Neural progenitor cell (in vitro differentiated cells): Measurements from ENCODE around the gene NEURL1B. TPM values are rescaled to one million over a fixed set of nuclear protein-coding genes. Genes with fewer than 3 reads are reported as not detected.

Source experiments
- DNase-seq: peaks from one replicate; pipeline ENCODE4 v3.0.0-alpha.2; 2016; ENCODE audit warnings: low spot score
- H2AFZ ChIP-seq: fragments of 200-600 bp; sonication (generic); replicated peaks from 2 replicates; pipeline ENCODE4 v1.6.1; 2016; ENCODE audit warnings: antibody characterized with exemption
- H3F3A ChIP-seq: fragments of 200-600 bp; sonication (generic); 2 replicates; pipeline ENCODE4 v1.6.1; 2016; ENCODE audit warnings: antibody characterized with exemption, low read depth
- H3K27ac ChIP-seq: fragments of 200-600 bp; sonication (generic); 2 replicates; pipeline ENCODE4 v1.5.1; 2016; ENCODE audit warnings: mild to moderate bottlenecking
- H3K27me3 ChIP-seq: fragments of 200-600 bp; sonication (generic); 2 replicates; pipeline ENCODE4 v1.6.1; 2016; ENCODE audit warnings: mild to moderate bottlenecking, moderate library complexity
- H3K36me3 ChIP-seq: fragments of 200-600 bp; sonication (generic); 2 replicates; pipeline ENCODE4 v1.5.1; 2016
- H3K4me1 ChIP-seq: fragments of 200-600 bp; sonication (generic); 2 replicates; pipeline ENCODE4 v1.6.1; 2016; ENCODE audit warnings: mixed run types
- H3K4me2 ChIP-seq: fragments of 200-600 bp; sonication (generic); 2 replicates; pipeline ENCODE4 v1.6.1; 2016
- H3K4me3 ChIP-seq: fragments of 200-600 bp; sonication (generic); 2 replicates; pipeline ENCODE4 v1.5.1; 2016
- H3K79me2 ChIP-seq: fragments of 200-600 bp; sonication (generic); 2 replicates; pipeline ENCODE4 v1.6.1; 2016; ENCODE audit warnings: low read depth
- H3K9ac ChIP-seq: fragments of 200-600 bp; sonication (generic); 2 replicates; pipeline ENCODE4 v1.6.1; 2016
- H3K9me3 ChIP-seq: fragments of 200-600 bp; sonication (generic); 2 replicates; pipeline ENCODE4 v1.5.1; 2016; ENCODE audit warnings: low read depth
- H4K20me1 ChIP-seq: fragments of 200-600 bp; sonication (generic); 2 replicates; pipeline ENCODE4 v1.6.1; 2016; ENCODE audit warnings: low read depth
- H3K27ac Mint-ChIP-seq: 3 replicates; pipeline ENCODE4 v1.8.0; 2021; ENCODE audit warnings: mixed read lengths
- H3K27me3 Mint-ChIP-seq: 2 replicates; pipeline ENCODE4 v1.8.0; 2022; ENCODE audit warnings: low read depth, mild to moderate bottlenecking, inconsistent platforms, moderate library complexity, mixed read lengths; ENCODE audit not compliant: insufficient read depth
- H3K36me3 Mint-ChIP-seq: 3 replicates; pipeline ENCODE4 v1.8.0; 2021; ENCODE audit warnings: mixed read lengths
- H3K4me1 Mint-ChIP-seq: 3 replicates; pipeline ENCODE4 v1.8.0; 2021; ENCODE audit warnings: mixed read lengths
- H3K4me3 Mint-ChIP-seq: 3 replicates; pipeline ENCODE4 v1.8.0; 2021; ENCODE audit warnings: mild to moderate bottlenecking, moderate library complexity, mixed read lengths
- H3K9me3 Mint-ChIP-seq: 3 replicates; pipeline ENCODE4 v1.8.0; 2020; ENCODE audit warnings: mixed read lengths
- EZH2 ChIP-seq: fragments of 200-600 bp; sonication (generic); IDR thresholded peaks from 2 replicates; pipeline ENCODE4 v1.6.1; 2017; ENCODE audit warnings: antibody characterized with exemption, mild to moderate bottlenecking, moderate library complexity
- EZH2phosphoT487 ChIP-seq: fragments of 200-600 bp; sonication (generic); IDR thresholded peaks from 2 replicates; pipeline ENCODE4 v1.6.1; 2017; ENCODE audit warnings: antibody characterized with exemption
- total RNA-seq: library from RNA; depleted of rRNA; stranded (reverse); fragments of >200 nt; gene quantifications from 2 replicates; pipeline ENCODE4 v1.2.3, GENCODE V29; 2015; ENCODE audit warnings: low replicate concordance
- TF ChIP-seq, protein P1 (sequence below): fragments of 200-600 bp; sonication (generic); IDR thresholded peaks from 2 replicates; pipeline ENCODE4 v1.5.1; 2017; ENCODE audit warnings: antibody characterized with exemption, mild to moderate bottlenecking

NEURL1B gene
- total RNA-seq, 1 donor from 2014 or later, result 12.1 TPM

DNA sequence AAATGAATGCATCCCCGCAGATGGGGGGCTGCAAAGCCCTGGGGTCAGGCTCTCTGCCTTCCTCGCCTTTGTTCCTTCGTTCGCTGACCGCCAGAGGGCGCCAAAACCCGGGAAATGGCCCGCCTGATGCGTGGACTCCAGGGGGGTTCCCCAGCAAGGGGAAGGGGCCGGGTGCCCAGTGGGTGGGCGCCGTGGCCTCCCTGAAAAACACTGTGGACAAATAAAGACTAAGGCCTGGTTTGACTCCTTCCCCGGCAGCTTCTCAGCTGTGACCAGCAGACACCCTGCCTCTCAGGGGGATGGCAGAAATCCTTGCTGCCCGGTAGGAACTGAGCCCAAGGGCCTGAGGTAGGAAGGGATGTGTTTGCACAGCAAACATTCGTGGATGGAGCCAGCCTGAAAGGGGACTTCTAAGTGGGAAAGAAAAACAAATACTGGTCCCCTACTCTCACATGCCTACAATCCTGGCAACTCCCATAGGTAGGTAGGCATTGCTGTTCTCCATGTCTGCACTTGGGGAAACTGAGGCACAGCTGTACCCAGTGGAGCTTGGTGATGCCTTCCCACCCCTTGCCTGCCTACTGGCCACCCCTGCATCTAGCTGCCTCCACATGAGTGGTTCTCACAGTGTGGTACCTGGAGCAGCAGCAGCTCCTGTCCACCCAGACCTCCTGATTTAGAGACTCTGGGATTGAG, 72.2 kb downstream of the NEURL1B start:
- Mint-ChIP-seq H3K4me3 (no peak overlapping the region), H3K27ac (no peak overlapping the region), H3K27me3 (peaks cover 6% of the 10 kb centered on the region), H3K9me3 (no peaks in the 10 kb centered on the region), H3K4me1 (no peaks in the 10 kb centered on the region), H3K36me3 (no peaks in the 10 kb centered on the region)
- DNase-seq, result peak; percentile 66
- Histone ChIP-seq H3F3A (no peaks in the 10 kb centered on the region), H3K27ac (no peak overlapping the region), H3K9me3 (no peaks in the 10 kb centered on the region), H2AFZ (no peak overlapping the region), H3K4me2 (no peak overlapping the region), H3K27me3 (peaks cover 20% of the 10 kb centered on the region), H3K4me3 (no peak overlapping the region), H3K4me1 (no peaks in the 10 kb centered on the region), H3K36me3 (no peaks in the 10 kb centered on the region), H3K79me2 (no peaks in the 10 kb centered on the region), H4K20me1 (no peaks in the 10 kb centered on the region), H3K9ac (no peak overlapping the region)
- TF ChIP-seq EZH2, result no peak
- TF ChIP-seq, protein P1, sequence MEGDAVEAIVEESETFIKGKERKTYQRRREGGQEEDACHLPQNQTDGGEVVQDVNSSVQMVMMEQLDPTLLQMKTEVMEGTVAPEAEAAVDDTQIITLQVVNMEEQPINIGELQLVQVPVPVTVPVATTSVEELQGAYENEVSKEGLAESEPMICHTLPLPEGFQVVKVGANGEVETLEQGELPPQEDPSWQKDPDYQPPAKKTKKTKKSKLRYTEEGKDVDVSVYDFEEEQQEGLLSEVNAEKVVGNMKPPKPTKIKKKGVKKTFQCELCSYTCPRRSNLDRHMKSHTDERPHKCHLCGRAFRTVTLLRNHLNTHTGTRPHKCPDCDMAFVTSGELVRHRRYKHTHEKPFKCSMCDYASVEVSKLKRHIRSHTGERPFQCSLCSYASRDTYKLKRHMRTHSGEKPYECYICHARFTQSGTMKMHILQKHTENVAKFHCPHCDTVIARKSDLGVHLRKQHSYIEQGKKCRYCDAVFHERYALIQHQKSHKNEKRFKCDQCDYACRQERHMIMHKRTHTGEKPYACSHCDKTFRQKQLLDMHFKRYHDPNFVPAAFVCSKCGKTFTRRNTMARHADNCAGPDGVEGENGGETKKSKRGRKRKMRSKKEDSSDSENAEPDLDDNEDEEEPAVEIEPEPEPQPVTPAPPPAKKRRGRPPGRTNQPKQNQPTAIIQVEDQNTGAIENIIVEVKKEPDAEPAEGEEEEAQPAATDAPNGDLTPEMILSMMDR, result peak; percentile 98

DNA sequence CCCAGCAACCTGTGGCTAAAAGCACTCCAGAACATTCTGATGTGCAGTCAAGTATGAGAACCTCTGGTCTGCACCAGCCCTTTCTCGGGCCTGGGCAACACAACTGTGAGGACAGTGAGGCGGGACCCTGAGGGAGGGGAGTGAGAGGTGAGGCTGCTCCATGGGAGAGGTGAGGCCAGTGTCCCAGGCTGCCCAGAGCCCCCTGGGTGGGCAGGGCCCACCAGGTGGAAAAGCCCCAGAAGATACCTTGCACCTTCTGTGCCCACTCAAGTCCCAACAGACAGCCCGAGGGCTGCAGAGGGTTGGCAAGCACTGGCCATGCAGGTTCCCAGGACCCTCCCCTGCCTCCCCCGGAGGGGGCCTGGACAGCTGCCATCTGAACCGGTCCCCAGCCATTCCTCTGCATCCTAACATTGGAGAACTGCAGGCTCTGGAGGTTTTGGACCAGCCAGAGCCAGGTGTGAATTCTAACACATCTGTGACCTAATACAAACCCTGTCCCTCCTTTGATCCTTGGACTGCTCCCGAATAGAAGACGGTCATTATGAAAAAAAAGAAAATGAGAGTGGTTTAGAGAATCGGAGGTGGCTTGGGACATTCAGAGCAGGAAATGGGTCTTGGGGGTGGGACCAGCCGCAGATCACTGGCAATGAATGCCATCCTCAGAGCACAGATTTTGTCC, 72.9 kb downstream of the NEURL1B start:
- no peaks in the 10 kb centered on the region for H3K4me1 Mint-ChIP-seq
- peaks cover 6% of the 10 kb centered on the region for H3K27me3 Mint-ChIP-seq
- Histone ChIP-seq H3K9ac (no peak overlapping the region), H3F3A (no peaks in the 10 kb centered on the region), H3K27ac (no peak overlapping the region), H4K20me1 (no peaks in the 10 kb centered on the region), H3K9me3 (no peaks in the 10 kb centered on the region), H3K79me2 (no peaks in the 10 kb centered on the region), H3K27me3 (peaks cover 26% of the 10 kb centered on the region), H3K4me2 (no peak overlapping the region), H3K36me3 (no peaks in the 10 kb centered on the region), H3K4me3 (no peak overlapping the region), H3K4me1 (no peaks in the 10 kb centered on the region), H2AFZ (no peak overlapping the region)
- TF ChIP-seq EZH2phosphoT487, result no peak
- no peak for TF ChIP-seq EZH2
- TF ChIP-seq, protein P1, result no peak
- H3K36me3 Mint-ChIP-seq, result no peaks in the 10 kb centered on the region
- H3K27ac Mint-ChIP-seq, result no peak overlapping the region
- H3K9me3 Mint-ChIP-seq, result no peaks in the 10 kb centered on the region
- no peak overlapping the region for H3K4me3 Mint-ChIP-seq
- no peak for DNase-seq

DNA sequence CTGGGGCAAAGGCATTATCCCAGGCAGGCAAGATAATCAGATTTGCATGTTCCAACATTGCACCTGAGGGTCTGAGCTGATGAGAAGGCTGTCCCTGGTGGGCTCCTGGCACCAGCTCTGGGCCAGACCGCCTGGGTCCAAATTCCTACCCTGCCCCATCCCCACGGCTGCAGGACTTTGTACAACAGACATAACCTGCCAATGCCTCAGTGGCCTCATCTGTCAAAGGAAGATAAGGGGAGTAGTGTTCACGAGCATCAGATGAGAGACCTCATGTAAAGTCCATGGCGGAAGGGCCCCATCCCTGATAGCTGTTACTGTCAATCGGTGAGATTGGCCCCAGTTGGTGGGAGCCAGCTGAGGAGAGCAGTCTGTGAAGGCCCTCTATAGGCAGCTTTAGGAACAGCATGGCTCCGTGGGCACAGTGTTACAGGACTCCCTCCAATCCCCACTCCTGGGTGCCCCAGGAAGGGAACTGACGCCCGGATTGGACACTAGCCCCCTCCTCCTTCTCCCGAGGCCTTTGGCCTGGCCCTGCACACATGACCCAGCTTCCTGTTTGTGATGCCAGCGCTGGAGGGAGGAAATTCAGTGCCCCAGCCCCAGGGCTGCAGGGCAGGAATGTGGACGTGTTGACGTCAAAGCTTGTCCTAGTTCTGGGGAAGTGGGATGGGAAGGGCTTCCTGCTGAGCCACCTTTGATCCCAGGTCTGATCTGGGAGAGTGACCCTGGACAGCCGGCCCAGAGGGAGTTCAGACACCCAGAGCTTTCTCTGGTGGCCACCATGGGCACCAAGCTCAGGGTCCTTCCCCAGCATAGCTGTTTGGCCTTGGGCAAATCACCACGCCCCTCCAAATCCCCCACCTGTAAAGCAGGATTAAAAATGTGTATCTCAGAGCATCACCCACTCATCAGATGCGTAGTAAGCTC, 73.7 kb downstream of the NEURL1B start:
- H3K27ac ChIP-seq, result no peak overlapping the region
- H3K9me3 Mint-ChIP-seq, result no peaks in the 10 kb centered on the region
- no peak overlapping the region for H3K4me3 Mint-ChIP-seq
- H3K4me1 Mint-ChIP-seq, result no peaks in the 10 kb centered on the region
- no peaks in the 10 kb centered on the region for H3F3A ChIP-seq
- TF ChIP-seq EZH2, result no peak
- TF ChIP-seq, protein P1, result peak; percentile 76
- no peaks in the 10 kb centered on the region for H4K20me1 ChIP-seq
- no peaks in the 10 kb centered on the region for H3K4me1 ChIP-seq
- H3K27me3 ChIP-seq, result peaks cover 25% of the 10 kb centered on the region
- DNase-seq, result peak; percentile 82
- no peaks in the 10 kb centered on the region for H3K36me3 Mint-ChIP-seq
- H3K4me2 ChIP-seq, result no peak overlapping the region
- H2AFZ ChIP-seq, result no peak overlapping the region
- H3K9ac ChIP-seq, result no peak overlapping the region
- no peaks in the 10 kb centered on the region for H3K36me3 ChIP-seq
- H3K27me3 Mint-ChIP-seq, result peaks cover 6% of the 10 kb centered on the region
- H3K27ac Mint-ChIP-seq, result no peak overlapping the region
- H3K9me3 ChIP-seq, result no peaks in the 10 kb centered on the region
- H3K79me2 ChIP-seq, result no peaks in the 10 kb centered on the region
- H3K4me3 ChIP-seq, result no peak overlapping the region
